ENCODE data around the gene RPGRIP1L. TPM values are rescaled to one million over a fixed set of nuclear protein-coding genes. Genes with fewer than 3 reads are reported as not detected.

Gene RPGRIP1L
- total RNA-seq, 1 experiment from 2014 or later, result 10.9 TPM

DNA sequence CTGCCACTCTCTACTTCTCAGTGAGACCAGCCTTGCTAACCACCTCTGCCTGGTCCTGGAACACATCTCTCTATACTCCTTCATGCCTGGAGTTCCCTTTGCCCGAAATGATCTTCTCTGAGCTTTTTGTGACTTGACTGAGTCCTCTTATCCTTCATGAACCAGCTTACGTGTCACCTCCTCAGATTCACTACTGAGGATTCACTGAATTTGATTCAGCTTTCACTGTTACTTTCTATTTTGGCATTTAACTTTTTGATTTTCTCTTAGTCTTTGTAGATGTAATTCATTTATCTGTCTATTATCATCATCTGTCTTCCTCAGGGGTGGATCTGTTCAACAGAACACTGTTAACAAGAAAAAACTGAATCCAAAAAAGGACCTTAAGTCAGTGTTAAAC, 95.6 kb downstream of the RPGRIP1L start:
- DNase-seq (ENCODE audit: extremely low read depth, low read depth), result no peak

DNA sequence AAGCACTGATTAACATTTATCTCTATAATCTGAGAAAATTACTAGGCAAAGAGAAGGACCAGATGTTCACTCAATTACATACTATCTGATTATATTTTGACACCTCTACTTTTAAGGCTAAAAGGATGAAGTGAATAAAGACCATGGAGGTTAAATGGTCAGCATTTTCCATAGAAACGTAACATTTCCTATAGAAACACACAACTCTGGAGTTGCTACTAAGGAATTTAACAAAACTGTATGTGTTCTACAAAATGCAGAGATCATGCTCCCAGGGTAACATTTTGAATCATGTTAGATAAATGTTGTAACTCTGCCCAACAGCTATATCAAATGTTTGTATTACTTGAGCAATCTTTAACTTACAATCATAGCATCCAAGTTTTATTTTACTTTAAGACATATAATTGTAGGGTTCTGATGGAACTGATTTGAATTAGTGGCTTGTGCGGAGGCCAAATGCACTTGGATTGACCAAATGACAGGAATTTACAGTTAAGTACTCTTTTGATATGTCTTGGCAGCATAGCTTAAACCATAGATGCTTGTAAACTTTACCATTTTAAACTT, 97.7 kb downstream of the RPGRIP1L start:
- no peak for DNase-seq (ENCODE audit: extremely low read depth, low read depth)

DNA sequence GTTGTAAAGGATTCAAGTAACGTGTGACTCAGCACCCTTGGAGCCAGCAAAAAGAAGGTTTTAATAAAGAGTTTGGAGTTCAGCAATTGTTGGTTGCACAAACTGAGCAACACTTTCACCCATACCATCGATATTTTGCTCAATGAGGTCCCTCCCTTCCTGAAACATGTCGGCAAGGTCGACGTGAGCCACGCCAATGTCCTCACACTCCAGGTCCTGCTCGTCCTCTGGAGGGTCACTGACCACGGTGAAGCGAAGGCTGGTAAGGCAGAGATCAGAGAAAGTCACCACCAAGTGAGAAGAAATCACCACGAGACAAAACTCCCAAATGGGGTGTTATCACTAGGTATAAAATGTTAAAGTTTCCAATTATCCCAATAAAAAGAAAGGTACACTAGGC, 98.3 kb downstream of the RPGRIP1L start:
- no peak for DNase-seq (ENCODE audit: extremely low read depth, low read depth)

- DNase-seq (ENCODE audit: extremely low read depth, low read depth), result no peak
Measured at GRCh38 chr16:53601961-53602360, 101.7 kb downstream of the RPGRIP1L start.

DNA sequence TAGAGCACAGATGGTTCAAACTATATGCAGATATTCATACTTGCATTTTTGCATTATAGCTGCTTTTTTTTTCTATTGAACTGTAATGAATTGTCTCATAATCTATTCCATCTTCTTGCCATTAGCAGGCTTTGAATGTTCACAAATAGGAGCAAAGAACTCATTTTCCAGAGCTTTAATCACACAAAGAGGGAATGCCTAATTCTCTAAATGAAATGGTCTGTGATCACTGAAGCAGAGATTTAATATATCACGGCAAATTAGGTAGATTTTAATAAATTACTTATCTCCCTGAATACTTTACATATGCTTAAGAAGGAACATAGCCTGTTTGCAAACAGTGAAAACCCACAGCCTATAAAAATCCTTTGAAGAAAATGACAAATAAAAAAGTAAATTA, 103.0 kb downstream of the RPGRIP1L start:
- DNase-seq (ENCODE audit: extremely low read depth, low read depth), result no peak

DNA sequence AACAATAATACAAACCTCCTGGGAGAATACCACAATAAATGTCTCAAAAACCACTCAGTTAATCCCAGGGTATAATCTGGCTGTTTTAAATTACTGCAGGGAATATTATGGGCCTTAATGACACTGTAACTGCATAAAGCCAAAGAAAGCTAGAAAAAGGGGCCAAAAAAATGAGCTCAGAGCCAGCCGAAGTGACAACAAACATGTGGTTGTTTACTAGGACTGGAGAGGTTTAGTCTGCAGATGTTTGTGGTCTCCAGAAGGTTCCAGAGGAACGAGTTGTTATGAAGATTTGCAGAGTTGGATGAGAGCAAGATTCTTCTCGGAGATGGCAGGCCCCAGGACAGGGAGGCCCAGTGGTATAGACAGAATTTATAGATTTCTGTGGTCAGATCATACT, 103.5 kb downstream of the RPGRIP1L start:
- no peak for DNase-seq (ENCODE audit: extremely low read depth, low read depth)

DNA sequence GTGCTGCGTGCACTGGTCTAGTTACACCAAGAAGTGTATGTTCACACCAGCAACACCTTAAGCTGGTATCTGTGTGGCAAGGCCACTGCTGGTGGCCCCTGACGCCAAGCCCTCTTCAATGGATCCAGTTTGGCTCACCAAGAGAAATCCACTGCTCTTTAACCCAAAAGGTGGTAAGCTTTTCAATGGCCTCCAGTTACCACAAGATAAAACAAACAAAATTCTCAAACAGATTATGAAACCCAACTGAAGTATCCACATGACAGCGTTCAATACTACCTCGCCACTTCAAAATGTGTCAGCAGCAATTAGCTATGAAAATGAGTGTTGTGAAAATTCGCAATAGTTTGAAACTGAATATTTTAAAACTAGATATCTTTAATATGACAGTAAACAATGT, 104.1 kb downstream of the RPGRIP1L start:
- no peak for DNase-seq (ENCODE audit: extremely low read depth, low read depth)

DNA sequence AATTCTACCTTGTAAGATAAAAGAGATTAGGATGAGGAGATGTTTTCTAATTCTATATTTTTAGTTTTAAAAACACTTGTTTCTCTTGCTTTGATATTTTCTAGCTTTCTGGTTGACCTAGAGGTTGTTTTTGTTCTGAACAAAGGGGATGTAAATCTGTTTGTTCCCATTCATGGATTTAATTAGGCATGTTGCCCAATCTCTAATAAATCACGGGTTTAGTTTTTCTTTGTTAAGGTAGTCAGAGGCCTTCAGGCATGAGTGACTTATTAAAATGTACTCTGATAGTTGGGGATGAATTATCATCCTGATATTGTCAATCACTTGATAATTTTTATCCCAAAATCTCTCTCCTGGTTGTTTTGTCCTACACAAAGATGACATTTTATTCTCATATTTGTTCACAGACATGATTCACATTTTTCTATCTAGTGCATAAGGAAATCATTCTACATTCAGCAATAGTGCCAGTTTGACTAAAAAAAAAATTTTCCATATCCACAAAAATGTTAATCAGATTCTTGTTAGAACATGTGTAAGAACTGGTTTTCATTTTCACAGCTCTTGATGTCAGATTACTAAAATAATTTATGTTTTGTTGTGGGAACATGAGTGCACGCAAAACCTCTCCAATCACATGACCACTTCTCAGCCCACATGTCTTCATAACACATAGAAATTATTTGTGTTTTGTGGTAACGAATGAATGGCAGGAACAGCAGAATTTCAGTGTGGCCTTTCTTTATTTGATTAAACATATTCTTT, 105.0 kb downstream of the RPGRIP1L start:
- DNase-seq (ENCODE audit: extremely low read depth, low read depth), result no peak

GRCh38 chr16:53597776-53598175, 105.9 kb downstream of the RPGRIP1L start:
- no peak for DNase-seq (ENCODE audit: extremely low read depth, low read depth)

GRCh38 chr16:53588081-53588648, 115.5 kb downstream of the RPGRIP1L start:
- DNase-seq (ENCODE audit: extremely low read depth, low read depth), result no peak

- no peak for DNase-seq (ENCODE audit: extremely low read depth, low read depth)
Measured at GRCh38 chr16:53583401-53583800, 120.3 kb downstream of the RPGRIP1L start.

GRCh38 chr16:53581784-53582183, 121.9 kb downstream of the RPGRIP1L start:
- no peak for DNase-seq (ENCODE audit: extremely low read depth, low read depth)

DNA sequence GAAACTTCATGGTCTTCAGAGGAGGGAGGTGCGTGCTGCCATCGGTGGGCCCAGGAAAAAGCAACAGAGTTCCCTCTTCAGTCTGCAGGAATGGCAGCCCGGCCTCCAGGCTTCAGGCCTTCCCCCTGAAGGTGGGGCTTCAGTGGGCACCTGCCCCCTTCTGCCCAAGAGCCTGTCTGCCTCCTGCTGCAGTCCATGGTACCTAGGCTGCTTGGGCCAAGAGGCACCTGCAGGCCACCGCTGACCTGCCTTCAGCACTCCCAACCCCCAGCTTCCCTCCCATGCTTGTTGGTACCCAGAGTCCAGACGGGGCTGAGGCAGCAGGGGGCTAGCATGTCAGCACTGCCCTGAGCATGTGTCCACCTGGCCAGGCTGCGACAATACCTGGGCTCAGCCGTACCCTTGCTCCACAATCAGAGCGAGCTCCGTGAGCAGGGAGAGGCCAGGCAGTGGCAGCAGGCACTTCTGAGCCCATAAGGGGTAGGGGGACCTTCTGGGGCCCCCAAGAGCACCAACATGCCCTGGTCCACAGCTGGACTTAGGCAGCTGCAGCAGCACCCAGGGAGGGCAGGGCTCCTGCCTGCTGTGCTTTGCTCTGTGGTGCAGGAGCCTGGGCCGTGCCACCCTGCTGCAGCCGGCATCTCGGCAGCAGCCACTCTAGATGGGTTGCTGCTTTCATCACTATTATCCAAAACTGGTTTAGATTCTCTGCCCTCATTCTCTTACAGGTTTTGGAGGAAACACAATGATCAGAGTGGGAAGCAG, 123.4 kb downstream of the RPGRIP1L start:
- no peak for DNase-seq (ENCODE audit: extremely low read depth, low read depth)

GRCh38 chr16:53576904-53577303, 126.8 kb downstream of the RPGRIP1L start:
- DNase-seq (ENCODE audit: extremely low read depth, low read depth), result no peak

DNA sequence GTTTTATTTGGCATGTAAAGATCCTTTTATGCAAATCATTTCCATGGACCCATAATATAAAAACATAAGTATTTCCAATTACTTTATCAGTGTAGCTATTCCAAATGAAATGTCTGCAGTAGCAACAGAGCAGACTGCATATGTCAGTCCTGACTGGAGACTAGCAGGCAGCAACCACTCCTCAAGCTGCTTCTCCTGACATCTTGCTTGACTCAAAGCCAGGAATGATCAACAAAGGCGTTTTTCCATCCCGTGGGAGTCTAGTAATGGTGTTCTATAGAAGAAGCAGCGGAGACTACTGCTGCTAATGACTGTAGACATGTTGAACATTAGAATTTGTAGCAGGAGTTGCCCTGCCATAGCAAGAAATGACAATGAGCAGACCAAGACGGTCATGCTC, 127.4 kb downstream of the RPGRIP1L start:
- DNase-seq (ENCODE audit: extremely low read depth, low read depth), result no peak

- DNase-seq (ENCODE audit: extremely low read depth, low read depth), result no peak
Measured at GRCh38 chr16:53571763-53572162, 131.9 kb downstream of the RPGRIP1L start.

DNA sequence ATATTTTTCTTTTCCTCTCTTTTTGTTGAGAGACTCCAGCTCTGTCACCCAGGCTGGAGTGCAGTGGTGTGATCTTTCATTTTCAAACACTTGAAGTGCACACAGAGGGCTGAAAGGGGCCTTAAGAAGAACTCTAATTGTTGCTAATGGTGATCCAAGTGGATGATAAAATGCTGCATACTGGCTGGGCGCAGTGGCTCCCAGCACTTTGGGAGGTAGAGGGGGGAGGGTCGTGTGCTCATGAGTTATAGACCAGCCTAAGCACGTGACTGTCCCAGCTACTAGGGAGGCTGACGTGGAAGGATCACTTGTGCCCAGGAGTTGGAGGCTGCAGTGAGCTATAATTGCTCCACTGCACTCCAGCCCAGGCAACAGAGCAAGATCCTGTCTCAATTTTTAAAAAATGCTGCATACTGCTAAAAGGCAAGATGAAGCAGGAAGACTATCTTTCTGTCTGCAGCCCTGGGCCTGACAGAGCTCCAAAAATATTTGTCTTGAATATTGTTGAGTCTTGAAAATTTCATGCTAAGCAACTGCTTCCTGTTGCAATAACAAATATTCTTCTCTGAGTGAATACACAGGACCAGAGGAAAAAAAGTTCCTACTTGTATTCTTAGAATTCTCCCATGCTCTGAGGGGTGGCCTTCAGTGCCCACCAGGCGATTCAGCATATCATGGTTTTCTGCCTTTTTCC, 137.0 kb downstream of the RPGRIP1L start:
- no peak for DNase-seq (ENCODE audit: extremely low read depth, low read depth)

DNA sequence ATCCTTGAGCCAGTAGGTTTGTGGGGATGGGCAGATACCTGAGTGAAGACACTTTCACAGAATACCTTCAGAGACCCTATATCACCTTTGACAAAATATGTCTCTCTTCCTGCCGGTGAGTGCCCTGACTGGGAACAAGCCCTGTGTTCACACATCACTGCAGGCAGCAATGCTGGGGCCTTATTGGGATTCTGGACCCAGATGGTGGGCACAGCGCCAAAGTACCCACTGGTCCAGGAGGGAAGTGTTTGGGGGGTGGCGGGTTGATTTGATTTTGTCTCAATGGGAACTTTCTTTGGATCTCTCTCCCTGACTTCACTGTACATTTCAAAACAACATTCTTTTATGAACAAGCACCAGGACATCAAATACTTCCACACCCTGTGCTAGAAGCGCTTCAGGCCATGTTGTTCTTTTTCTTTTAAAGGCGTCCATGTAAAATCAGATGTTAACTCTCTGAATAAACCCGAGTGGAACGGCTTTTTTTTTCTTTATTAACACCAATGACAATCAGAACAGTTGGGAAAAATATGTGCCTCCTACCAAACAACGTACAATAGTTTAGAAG, 138.3 kb downstream of the RPGRIP1L start:
- DNase-seq (ENCODE audit: extremely low read depth, low read depth), result no peak

DNA sequence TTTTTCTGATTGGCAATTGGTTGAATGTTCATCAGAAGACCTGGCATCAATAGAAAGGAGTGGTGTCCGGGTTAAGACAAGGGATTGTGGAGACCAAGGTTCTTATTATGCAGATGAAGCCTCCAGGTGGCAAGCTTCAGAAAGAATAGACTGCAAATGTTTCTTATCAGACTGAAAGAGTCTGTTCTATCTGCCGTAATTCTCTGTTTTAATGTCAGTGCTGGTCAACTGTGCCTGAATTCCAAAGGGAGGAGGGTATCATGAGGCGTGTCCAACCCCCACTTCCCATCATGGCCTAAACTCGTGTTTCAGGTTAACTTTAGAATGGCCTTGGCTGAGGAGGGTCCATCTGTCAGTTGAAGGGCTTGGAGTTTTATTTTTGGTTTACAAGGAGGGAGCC, 140.2 kb downstream of the RPGRIP1L start:
- no peak for DNase-seq (ENCODE audit: extremely low read depth, low read depth)

- DNase-seq (ENCODE audit: extremely low read depth, low read depth), result no peak
Measured at GRCh38 chr16:53561101-53561888, 142.4 kb downstream of the RPGRIP1L start.

Data from NCI-H460 (cell line).